HG03196 (cell line): Measurements from ENCODE around the gene B4GALT5.
"Not testable (repeated sequence)": the region's sequence is repeated elsewhere in the genome, so short reads cannot be mapped to it uniquely, and the experiment has no call there.

ENCODE experiments used
- ATAC-seq: cut with Tn5 transposase; IDR thresholded peaks from one replicate; pipeline ENCODE4 v1.9.1; 2021; ENCODE audit not compliant: unreplicated experiment

B4GALT5 gene

DNA sequence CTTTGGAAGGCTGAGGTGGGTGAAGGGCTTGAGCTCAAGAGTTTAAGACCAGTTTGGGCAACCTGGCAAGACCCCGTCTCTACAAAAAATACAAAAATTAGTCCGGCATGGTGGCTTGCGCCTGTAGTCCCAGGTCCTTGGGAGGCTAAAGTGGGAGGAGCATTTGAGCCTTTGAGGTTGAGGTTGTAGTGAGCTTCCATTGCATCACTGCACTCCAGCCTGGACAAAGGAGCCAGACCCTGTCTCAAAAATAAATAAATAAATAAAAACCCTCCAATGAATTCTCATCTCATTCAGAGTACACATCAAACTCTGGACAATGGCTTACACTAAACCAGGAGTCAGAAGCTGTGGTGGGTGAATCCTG, 31.8 kb downstream of the B4GALT5 start:
- no peak for ATAC-seq

DNA sequence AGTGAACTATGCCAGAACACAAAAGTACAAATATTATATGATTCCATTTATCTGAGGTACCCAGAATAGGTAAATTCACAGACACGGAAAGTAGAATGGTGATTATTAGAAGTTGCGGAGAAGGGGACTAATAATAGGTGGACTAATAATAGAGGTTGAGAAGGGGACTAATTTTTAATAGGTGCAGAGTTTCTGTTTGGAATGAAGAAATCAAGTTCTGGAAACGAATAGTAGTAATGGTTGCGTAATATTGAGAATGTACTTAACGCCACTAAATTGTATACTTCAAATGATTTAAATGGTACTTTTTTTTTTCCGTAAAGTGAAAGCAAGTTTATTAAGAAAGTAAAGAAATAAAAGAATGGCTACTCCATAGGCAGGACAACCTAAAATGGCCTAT, 33.2 kb downstream of the B4GALT5 start:
- ATAC-seq = no peak

DNA sequence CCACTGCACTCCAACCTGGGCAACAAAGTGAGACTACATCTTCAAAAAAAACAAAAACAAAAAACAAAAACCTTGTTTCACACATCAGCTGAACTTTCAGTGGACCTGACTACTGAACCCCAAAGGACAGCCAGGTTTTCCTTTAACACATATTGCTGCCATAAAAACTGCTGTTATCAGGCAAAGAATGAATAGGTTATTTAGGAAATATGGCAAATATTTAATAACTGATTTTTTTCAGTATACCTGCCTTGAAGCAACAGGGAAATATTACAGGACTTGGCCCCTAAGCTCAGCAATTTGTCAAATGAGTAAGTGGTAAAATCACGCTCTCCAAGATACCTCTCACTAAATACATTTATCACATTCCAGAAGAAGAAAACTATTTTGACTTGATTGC, 34.0 kb downstream of the B4GALT5 start:
- no peak for ATAC-seq

DNA sequence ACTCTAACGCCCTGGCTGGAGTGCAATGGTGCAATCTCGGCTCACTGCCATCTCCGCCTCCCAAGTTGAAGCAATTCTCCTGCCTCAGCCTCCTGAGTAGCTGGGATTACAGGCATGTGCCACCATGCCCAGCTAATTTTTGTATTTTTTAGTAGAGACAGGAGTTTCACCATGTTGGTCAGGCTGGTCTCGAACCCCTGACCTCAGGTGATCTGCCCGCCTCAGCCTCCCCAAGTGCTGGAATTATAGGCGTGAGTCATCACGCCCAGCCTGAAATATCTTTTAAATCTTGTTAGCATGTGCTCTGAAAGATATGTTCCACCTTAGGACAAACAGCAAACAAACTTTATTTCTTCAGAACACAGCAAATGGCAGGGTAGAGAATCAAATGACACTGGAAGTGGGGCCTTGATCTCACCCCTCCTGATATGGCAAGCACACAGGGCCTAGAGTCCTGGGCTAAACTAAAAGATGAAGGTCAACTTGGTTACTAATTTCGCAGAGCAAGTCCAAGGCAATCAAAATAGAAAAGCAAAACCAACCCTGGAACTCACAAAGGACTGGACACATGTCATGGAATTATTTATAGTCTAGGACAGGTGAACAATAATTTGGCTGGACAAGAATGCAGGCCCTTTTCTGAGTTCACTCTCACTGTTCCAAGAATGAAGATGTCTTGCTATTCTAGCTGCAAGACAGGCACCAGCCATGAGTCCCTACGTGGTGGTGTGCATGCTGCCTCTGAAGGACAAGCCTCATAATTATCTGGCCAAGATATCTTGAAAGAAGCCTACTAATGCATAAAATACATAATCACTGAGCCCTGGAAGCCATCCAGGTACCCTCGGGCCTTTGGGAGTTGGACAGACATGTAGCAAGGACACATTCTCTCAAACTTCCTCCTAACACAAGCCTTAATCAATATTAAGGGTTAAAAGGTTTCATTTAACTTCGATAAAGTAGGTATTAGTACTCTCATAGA, 35.6 kb downstream of the B4GALT5 start:
- ATAC-seq = no peak

DNA sequence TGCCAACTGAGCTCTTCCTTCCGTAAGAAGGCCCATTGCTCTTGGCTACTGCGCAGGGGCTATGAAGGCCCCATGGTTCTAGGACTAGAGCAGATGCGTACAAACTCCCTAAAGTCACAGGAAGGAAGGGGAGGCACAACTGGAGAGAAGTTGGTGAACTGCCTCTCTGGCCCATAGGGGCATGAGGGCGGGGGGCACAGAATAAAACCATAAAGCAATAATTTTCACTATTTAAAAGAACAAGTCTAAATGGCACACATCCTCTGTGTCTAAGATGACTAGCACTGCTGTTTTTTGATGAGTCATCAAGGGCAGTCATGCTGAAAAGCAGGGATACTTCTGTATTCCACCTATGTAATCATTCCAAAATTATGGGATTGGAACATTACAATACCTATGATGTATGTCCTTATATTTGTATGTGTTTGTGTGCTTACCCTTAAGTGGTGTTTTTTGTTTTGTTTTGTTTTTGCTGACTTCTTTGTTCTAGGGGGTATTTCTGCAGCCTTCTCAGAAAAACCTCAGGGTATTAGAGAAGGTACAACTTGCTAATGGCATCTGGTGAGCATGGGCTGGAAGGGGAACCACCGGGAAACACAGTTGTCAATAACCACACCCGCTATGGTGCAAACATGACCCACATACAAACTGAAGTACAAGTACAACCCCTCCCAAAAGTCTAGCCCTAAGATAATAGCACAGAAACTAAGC, 36.9 kb downstream of the B4GALT5 start:
- ATAC-seq = peak; percentile 55

DNA sequence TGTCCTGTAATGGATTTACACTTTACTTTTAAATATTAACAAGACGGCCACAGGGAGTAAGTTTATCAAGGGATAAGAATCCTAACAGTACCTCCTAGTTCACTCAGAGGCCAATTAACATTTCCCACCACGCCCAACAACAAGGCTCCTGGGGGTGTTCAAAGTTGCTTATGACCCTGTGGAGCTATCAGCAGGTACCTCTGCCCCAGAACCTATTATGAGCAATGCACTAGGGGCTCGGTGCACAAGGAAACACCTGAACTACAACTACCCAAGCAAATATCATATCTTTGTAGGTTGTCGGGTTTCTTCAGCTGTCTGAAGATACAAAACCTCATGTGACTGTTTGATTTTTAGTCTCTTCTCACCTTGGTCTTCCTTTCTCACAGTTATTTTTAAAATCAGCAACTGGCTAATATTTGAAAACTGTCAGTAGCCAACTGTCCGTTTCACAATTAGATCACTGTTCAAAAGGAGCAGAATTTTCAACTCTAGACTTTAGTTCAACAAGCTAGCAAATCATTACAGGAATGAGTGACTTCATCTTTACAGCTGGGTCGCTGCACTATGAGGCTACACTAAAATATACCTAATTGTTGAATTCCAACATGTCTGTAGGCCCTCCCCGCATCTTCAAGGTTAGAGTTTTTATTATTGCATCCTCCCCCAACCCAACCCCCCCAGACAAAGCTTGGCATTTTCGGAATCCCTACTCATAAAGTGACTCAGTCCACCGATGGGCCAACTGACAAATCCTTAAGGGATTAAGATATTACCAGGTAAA, 38.1 kb downstream of the B4GALT5 start:
- peak; percentile 46 for ATAC-seq

DNA sequence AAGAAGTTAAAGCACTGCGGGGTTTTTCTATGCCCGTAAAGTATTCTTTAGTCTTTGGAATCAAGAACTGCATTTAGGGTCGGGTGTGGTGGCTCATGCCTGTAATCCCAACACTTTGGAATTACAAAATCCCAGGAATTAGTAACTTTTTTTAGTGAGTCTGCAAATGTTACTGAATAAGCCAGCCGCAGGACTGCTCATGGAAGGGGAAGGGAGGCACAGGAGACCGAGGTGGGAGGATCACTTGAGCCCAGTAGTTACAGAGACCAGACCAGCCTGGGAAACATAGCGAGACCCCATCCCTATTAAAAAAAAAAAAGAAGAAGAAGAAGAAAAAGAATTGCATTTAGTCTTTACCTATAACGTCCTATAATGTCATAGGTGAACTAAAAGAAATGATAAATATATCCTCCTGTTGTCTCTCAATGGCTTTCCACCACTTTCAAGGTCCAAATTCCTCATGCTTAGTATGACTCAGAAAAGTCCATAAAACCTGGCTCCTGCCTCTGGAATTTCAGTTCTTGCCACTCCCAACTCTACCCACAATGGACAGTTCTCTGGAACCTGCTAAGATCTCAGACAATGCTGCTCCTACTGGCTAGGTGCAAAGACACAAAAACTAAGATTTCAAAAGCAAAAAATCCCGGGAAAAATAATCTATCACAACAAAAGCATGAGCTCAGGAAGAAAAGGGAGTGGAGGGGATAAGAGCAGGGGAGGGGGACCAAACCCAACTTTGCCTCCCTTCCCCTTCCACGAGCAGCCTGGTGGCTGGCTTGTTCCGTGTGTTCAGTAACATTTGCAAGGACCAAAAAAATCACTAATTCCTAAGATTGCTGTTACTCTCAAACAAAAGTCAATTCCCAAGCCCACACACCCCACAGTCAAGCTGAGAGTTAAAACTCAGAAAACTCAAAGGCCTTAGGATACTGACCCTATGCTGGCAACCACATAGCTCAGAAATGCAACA, 39.0 kb downstream of the B4GALT5 start:
- no peak for ATAC-seq

DNA sequence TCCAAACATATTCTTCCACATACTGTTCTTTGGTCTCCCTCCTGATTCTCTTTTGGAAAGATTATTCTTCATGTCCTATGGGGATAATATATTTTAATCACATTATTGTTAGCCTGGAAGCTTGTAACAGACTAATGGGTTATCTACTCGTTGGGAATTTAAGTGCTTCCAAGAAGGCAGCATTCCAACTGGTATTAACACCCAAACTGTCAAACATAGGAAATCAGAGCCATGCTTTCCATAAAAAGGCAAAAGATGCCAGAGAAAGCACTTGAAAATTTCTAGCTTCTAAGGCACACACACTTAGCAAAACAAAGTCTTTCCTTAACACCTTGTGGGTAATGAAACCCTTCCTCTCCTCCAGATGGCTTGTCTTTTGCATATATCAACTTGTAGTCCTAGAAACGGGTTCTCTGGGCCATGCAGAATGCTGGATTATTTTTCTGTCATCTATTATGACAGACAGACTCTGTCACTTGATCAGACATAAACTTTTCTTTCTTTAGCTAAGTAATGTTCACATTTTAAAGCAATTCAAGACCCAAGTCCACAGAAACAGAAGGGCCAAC, 41.5 kb downstream of the B4GALT5 start:
- no peak for ATAC-seq

DNA sequence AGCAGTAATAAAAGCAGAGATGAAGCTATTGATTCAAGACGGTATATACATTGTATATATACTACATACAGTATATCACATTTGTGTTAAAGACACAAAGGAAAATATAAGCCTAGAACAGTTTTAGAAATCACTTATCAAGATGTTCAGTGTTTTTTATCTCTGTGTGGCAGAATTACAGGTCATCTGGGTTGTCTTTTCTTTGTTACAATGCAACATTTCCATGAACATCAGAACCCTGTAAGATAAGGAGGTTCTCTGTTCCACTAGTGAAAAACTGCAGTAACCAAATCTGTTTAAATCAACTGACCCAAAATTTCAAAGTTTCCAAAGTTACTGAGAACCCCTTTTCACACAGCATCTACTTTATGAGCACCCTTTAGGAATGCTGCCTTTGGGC, 42.2 kb downstream of the B4GALT5 start:
- no peak for ATAC-seq

DNA sequence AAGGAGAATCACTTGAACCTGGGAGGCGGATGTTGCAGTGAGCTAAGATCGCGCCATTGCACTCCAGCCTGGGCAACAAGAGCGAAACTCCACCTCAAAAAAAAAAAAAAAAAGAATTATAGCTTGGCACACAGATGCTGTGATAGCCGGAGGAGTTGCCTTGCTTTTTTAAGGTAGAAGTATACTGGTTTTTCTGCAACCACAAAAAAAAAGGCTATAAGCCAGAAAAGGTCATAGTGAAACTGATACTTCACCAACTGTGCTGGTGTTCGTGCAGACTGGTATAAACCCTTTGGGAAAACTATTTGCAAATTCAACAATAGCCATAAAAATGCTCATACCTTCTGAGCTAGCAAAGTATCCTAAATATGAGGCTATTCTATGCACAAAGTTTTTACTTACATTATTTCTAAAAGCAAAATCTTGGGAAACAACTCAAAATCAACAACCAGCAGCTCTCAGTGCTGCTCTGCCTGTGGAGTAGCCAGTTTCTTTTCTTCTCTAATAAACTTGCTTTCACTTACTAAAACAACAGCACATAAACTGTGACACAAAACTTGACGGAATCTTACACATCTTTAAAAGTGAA, 44.0 kb downstream of the B4GALT5 start:
- peak; percentile 63 for ATAC-seq

DNA sequence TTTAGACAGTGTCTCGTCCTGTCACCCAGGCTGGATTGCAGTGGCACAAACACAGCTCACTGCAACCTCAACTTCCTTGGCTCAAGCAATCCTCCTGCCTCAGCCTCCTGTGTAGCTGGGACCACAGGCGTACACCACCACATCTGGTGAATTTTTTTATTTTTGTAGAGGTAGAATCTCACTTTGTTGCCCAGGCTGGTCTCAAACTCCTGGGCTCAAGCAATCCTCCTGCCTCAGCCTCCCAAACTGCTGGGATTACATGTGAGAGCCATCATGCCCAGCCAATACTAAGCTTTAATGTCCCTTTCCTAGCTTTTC, 44.8 kb downstream of the B4GALT5 start:
- not testable (repeated sequence) for ATAC-seq

DNA sequence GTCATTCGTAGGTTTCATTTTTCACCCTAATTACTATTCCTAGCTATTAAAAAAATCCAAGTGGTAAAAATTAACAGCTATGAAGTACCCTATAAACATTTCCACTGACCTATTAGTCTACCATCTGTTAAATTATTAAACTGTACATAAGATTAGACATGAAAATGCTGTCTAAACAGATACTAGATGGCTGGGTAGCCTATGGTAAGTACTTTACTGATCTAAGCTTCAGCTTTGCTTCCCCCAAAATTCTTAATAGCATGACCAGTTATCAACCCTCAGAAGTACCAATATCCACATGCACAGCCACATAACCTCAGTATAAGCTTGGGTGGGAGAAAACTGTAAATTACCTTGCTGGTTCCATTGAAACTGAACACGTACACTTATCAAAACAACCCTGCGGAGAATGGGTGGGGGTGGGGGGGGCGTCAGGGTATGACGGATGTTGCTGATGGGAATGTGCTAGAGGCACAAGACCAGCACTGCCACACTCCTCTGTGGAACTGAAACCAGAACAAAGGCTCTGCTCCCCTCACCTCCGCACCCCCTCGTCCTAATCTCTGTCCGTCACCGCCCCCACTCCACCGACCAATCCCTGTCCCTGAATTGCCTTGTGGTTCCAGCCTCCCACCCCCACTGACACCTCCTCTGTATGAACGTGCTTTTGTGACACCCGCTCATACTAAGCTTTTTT, 45.3 kb downstream of the B4GALT5 start:
- ATAC-seq = peak; percentile 59

DNA sequence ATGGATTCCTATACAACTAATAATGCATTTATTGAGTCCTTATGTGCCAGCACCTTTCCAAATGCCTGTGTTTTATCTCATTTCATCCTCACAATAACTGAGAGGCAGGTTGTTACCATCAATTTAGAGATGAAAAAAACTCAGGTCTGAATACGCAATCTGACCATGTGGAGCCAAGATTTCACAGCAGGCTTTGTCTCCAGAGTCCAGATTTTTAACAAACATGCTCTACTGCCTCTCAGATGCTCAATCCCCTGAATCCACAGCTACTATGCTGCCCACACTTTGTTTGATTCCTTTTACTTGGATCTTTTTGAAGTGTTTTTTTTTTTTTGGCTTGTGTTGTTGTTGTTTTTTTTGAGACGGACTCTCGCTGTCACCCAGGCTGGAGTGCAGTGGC, 46.8 kb downstream of the B4GALT5 start:
- no peak for ATAC-seq

DNA sequence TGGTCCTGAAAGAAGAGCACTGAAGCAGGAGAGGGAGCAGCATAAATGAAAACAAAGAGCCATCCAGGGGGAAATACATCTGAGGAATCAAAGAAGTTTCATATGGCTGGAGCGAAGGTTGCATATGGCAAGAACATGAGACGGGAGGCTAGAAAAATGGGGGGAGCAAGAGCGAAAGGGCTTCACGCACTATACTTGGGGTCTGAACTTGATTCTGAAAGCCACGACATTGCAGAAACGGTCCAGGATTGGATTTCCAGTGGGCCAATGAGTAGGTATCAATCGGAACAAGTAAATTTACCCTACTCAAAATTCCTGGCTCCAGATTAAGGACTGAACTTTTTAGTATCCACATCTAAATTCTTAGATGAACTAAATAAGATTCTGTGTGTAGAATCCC, 47.9 kb downstream of the B4GALT5 start:
- ATAC-seq = no peak

DNA sequence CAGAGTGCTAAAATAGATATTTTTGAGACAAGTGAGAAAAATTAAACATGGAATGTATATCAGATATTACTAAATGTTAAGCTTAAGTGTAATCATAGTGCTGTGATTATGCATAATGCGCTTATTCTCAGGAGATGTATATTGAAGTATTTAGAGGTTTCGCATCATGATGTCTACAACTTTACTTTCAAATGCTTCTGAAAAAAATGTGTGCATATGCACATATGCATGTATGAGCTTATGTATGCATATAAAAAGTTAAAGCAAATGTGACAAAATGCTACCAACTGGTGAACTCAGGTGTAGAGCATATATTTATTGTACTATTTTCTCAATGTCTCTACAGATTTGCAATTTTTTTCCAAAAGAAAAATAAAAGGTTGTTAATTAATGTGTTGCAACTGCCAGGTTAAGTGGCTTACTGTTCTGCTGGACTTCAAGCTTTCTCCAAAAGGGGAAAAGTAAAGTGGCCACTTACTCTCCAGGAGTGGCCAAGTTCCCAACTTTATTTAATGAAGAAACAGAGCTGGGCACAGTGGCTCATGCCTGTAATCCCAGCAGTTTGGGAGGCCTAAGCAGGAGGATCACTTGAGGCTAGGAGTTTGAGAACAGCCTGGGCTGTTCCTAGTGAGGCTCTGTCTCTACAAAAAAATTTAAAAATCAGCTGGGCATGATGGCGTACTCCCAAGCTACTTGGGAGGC, 48.9 kb downstream of the B4GALT5 start:
- ATAC-seq = no peak

DNA sequence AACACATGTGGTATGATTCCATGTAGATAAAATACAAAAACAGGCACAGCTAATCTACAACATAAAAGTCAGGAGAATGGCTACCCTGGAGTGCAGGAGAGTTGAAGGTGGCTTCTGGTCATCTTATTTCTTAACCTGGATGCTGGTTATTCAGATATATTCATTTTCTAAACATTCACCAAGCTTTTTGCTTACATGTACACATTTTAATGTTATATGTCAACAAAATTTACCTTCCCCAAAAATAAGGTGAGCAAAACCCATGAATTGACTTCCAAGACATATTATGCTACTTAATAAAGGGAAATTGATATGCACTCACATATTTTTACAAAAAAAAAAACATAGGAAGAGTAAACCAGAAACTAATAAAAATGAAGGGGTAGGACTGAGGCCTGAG, 50.6 kb downstream of the B4GALT5 start:
- no peak for ATAC-seq

DNA sequence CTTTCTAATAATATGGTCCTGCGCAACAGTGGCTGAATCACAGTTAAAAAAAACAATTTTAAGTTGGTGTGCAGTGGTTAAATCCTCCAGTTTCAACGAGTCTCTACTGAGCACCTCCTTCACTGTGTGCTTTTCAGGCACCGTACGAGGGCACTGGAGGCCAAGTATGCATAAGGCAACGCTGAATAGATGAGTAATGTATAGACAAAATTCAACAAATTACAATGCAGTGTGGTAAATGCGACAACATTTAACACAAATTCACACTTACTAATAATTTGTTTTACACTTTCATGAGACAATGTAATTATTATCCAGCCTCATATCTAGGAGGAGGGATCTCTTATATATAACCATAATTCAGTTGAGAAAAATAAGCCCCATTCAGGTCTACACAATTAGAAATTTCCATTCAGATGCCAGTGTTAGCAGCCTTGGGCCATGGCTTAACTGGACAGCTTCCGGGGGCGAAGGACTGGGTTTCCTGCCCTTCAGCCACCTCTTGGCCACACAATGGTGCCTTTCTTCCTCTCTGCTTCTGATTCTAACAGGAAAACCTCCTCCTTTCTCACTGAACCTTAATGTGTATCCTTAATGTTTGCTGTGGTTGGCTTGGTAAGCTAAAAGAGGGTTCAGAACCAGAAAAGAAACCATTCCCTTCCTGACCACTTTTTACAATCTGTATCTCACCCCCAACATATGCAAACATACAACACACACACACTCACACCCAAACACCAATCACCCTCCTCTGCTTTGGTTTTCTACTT, 51.9 kb downstream of the B4GALT5 start:
- ATAC-seq = no peak

DNA sequence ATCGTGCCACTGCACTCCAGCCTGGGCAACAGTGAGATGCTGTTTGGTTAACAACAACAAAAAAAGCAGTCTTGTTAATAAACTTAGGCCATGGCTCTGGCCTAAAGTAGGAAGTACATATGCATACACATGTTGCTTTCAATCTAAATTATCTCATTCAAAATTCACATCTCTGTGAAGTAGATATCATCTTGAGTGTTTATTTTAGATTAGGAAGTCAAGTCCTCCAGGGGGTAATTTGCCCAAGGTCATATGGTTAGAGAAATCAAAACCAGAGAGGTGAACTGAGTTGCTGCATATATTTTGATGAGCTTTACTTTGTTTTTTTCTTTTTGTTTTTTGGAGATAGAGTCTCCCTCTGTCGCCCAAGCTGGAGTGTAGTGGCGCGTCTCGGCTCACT, 52.8 kb downstream of the B4GALT5 start:
- no peak for ATAC-seq
